Activated CD4-positive, alpha-beta memory T cell treated with anti-CD3 and anti-CD28 coated beads, Interleukin-2, amount 10 ng/mL, durations not matched to agents 7 days and 5 days (primary cell): Measurements from ENCODE around the gene COX5A. TPM values are rescaled to one million over a fixed set of nuclear protein-coding genes. Genes with fewer than 3 reads are reported as not detected.

Experiments
- CTCF ChIA-PET: fragments of 350-600 bp; sonication (Branson Sonifier 250); formaldehyde crosslinking; loops from one replicate; lab custom pipeline; 2021; ENCODE audit warnings: antibody characterized with exemption, inconsistent platforms; lab: Charles Lee
- POLR2A ChIA-PET: fragments of 350-600 bp; sonication (Branson Sonifier 250); formaldehyde crosslinking; loops from one replicate; lab custom pipeline; 2021; ENCODE audit warnings: antibody characterized with exemption; lab: Charles Lee
- DNase-seq: peaks from one replicate; pipeline ENCODE4 v3.0.0-alpha.2; 2020
- H3K27ac Mint-ChIP-seq: one replicate; pipeline ENCODE4 v1.8.0; 2021; ENCODE audit warnings: mild to moderate bottlenecking, mixed read lengths
- H3K27me3 Mint-ChIP-seq: one replicate; pipeline ENCODE4 v1.8.0; 2021; ENCODE audit warnings: mixed read lengths
- H3K36me3 Mint-ChIP-seq: one replicate; pipeline ENCODE4 v1.8.0; 2021; ENCODE audit warnings: low read depth, mixed read lengths
- H3K4me1 Mint-ChIP-seq: one replicate; pipeline ENCODE4 v1.8.0; 2021; ENCODE audit warnings: mixed read lengths
- H3K4me3 Mint-ChIP-seq: one replicate; pipeline ENCODE4 v1.8.0; 2021; ENCODE audit warnings: mild to moderate bottlenecking, mixed read lengths
- H3K9me3 Mint-ChIP-seq: one replicate; pipeline ENCODE4 v1.8.0; 2021; ENCODE audit warnings: mixed read lengths
- total RNA-seq, 2 experiments: library from RNA; stranded (reverse); gene quantifications; one replicate each; pipeline ENCODE4 v1.2.3, GENCODE V29; 2021

The COX5A gene
- 100 to 1,000 TPM; 273 to 274 TPM for total RNA-seq

- ChIA-PET POLR2A (interaction anchor here (0.8 to 1.9 kb wide), 21 partner anchors 9 to 688 kb away, joined by 3 to 13 read pairs (median 4); partner anchors contain the start of genes CSK, FAM219B, PPCDC and RPP25), CTCF (interaction anchor here (0.9 to 1.6 kb wide), 6 partner anchors 13 to 303 kb away, joined by 3 to 13 read pairs (median 6); no protein-coding TSS in a partner anchor)
- Mint-ChIP-seq H3K9me3 (no peaks in the 10 kb centered on the region), H3K4me3 (peak within 1 kb of the TSS; percentile 91), H3K4me1 (peaks cover 42% of the 10 kb centered on the region), H3K36me3 (peaks cover 19% of the 10 kb centered on the region), H3K27me3 (no peaks in the 10 kb centered on the region), H3K27ac (peak within 1 kb of the TSS; percentile 87)
- DNase-seq: peak; percentile 94
Measured at GRCh38 chr15:74937590-74938371, at the start of gene COX5A. TSS of gene COX5A (minus strand) at chr15:74938073. CDS start at chr15:74938014, 59 bp downstream.

DNA sequence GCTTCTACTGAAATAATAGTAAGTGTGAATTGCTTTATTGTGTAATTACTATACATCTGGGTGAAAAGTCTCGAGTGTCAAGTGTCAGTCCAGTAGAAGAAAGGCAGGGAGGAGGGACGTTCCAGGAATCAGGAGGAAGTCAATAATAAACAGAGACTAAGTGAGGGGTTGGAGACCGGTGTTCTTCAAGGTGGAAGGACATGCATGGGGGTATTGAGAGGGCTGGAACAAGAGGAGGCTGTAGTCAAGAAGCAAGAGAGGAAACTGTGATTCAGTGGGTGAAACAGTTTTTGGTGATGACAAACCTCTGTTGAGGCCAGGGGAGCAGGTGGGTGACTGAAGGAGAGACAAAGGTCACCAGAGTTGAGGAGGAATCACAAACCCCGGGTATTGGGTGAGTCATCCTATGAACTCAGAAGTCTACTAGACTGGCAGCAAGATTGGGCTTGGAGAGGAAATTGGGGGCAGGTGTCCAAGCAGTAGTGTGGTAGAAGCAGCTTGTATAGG lies 45.9 kb upstream of the COX5A start:
- H3K27ac Mint-ChIP-seq: peak overlapping the region; percentile 28
- H3K36me3 Mint-ChIP-seq: no peaks in the 10 kb centered on the region
- ChIA-PET CTCF (interaction anchor here (2.1 kb wide), 1 partner anchor 27 kb away, joined by 9 read pairs; the partner anchor contains the start of gene RPP25), POLR2A (interaction anchor here (0.9 kb wide), 1 partner anchor 17 kb away, joined by 3 read pairs; no protein-coding TSS in a partner anchor)
- peaks cover 5% of the 10 kb centered on the region for H3K27me3 Mint-ChIP-seq
- H3K4me1 Mint-ChIP-seq: peaks cover 15% of the 10 kb centered on the region
- DNase-seq: peak; percentile 54
- H3K4me3 Mint-ChIP-seq: no peak overlapping the region
- no peaks in the 10 kb centered on the region for H3K9me3 Mint-ChIP-seq

DNA sequence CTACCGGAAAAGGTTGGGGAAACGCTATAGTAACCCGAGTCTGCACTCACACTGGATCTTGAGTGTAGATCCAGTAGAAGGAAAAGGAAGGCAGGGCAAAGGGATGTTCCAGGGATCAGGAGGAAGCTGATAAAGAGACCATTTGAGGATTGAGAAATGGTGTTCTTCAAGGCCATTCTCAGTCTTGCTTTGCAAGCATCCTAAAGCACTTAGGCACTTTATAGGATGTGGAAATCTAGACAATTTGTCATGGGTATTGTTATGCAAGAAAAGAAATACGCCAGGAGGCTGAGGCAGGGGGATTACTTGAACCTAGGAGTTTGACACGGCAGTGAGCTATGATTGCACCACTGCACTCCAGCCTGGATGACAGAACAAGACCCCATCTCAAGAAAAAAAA lies 44.3 kb upstream of the COX5A start:
- peaks cover 26% of the 10 kb centered on the region for H3K4me1 Mint-ChIP-seq
- CTCF ChIA-PET: interaction anchor here (0.7 kb wide), 1 partner anchor 604 kb away, joined by 3 read pairs; no protein-coding TSS in a partner anchor
- DNase-seq: no peak
- H3K4me3 Mint-ChIP-seq: no peak overlapping the region
- H3K27ac Mint-ChIP-seq: no peak overlapping the region
- H3K9me3 Mint-ChIP-seq: no peaks in the 10 kb centered on the region
- POLR2A ChIA-PET: no interaction called here
- peaks cover 5% of the 10 kb centered on the region for H3K27me3 Mint-ChIP-seq
- no peaks in the 10 kb centered on the region for H3K36me3 Mint-ChIP-seq

DNA sequence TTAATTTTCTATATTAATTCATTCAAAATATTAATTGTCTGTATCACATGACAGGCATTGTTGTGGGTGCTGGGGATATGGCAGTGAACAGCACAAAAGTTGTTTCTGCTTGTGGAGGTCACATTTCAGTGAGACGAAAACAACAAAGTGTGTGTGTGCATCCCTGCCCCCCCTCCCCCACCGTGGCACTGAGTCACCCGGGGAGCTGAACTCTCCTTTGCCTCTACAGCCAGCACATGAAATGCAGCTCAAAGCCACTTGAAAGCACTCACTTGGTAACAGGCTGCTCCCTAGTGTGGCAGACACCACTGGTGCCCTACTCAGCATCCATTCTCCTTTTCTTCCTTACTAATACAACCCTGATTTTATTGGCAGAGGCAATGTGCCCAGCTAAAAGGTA lies 40.6 kb upstream of the COX5A start:
- Mint-ChIP-seq H3K9me3 (no peaks in the 10 kb centered on the region), H3K27me3 (peaks cover 3% of the 10 kb centered on the region), H3K4me1 (peaks cover 16% of the 10 kb centered on the region), H3K36me3 (no peaks in the 10 kb centered on the region), H3K27ac (no peak overlapping the region), H3K4me3 (no peak overlapping the region)
- ChIA-PET POLR2A (interaction anchor here (1.0 to 1.6 kb wide), 6 partner anchors 12 to 389 kb away, joined by 3 to 6 read pairs (median 3); partner anchors contain the start of genes MAN2C1 and PPCDC), CTCF (interaction anchor here (0.7 to 2.8 kb wide), 4 partner anchors 14 to 45 kb away, joined by 3 to 9 read pairs (median 4); partner anchors contain the start of genes PPCDC and SCAMP5)
- peak; percentile 51 for DNase-seq

- Mint-ChIP-seq H3K4me1 (peaks cover 13% of the 10 kb centered on the region), H3K27me3 (peaks cover 4% of the 10 kb centered on the region), H3K4me3 (no peak overlapping the region), H3K27ac (no peak overlapping the region), H3K36me3 (no peaks in the 10 kb centered on the region), H3K9me3 (no peaks in the 10 kb centered on the region)
- CTCF ChIA-PET: interaction anchor here (0.7 to 2.8 kb wide), 3 partner anchors 14 to 27 kb away, joined by 3 to 9 read pairs (median 4); partner anchors contain the start of gene SCAMP5
- POLR2A ChIA-PET: interaction anchor here (1.0 to 1.6 kb wide), 5 partner anchors 15 to 390 kb away, joined by 3 to 6 read pairs (median 3); partner anchors contain the start of genes MAN2C1 and PPCDC
- no peak for DNase-seq
Measured at GRCh38 chr15:74978077-74978476, 40.2 kb upstream of the COX5A start.

DNA sequence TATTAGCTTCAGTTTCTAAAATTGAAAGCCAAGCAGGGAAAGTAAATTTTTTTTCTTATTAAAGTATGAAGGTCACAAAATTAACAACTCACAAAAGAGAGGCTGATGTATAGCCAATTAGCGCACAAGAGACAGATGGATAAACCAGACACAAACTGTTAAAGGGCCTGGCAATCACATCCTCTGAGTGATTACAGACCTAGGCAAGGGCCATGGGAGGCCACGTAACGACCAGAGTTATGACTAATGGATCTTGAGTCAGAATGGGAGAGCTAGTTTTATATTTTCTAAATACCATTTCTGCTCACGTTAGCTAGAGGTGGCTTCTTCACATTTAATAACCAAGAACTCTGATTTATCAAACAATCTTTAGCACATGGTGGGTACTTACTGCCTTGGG lies 39.7 kb upstream of the COX5A start:
- peak; percentile 33 for DNase-seq
- H3K9me3 Mint-ChIP-seq: no peaks in the 10 kb centered on the region
- CTCF ChIA-PET: interaction anchor here (0.9 to 2.8 kb wide), 3 partner anchors 13 to 27 kb away, joined by 3 to 9 read pairs (median 3); partner anchors contain the start of gene SCAMP5
- H3K4me1 Mint-ChIP-seq: peaks cover 13% of the 10 kb centered on the region
- H3K27me3 Mint-ChIP-seq: peaks cover 8% of the 10 kb centered on the region
- H3K36me3 Mint-ChIP-seq: no peaks in the 10 kb centered on the region
- H3K27ac Mint-ChIP-seq: no peak overlapping the region
- H3K4me3 Mint-ChIP-seq: no peak overlapping the region
- POLR2A ChIA-PET: interaction anchor here (1.3 to 1.6 kb wide), 3 partner anchors 14 to 390 kb away, joined by 3 to 6 read pairs (median 4); partner anchors contain the start of genes MAN2C1 and PPCDC

DNA sequence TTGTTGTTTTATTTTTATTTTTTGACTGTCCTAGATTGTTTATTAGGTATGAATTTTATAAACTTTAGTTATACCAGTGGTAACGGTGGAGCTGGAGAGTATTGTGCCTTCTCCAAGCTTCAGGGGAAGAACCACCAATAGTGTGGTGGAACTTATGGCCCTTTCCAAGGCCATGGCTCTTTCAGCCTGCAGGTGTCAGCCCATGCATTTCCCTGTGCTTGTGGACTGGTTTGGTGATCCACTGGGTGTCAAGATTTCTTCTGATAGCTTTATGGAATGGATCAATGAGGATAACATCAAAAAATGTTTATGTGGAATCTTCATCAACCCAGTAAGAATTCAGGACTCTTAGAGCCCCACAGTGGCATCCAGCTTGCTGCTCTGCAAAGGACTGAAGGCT lies 38.3 kb upstream of the COX5A start:
- no peaks in the 10 kb centered on the region for H3K36me3 Mint-ChIP-seq
- CTCF ChIA-PET: interaction anchor here (1.2 kb wide), 1 partner anchor 392 kb away, joined by 4 read pairs; the partner anchor contains the start of gene MAN2C1
- POLR2A ChIA-PET: interaction anchor here (1.0 kb wide), 1 partner anchor 10 kb away, joined by 3 read pairs; no protein-coding TSS in a partner anchor
- H3K27me3 Mint-ChIP-seq: peaks cover 8% of the 10 kb centered on the region
- H3K9me3 Mint-ChIP-seq: no peaks in the 10 kb centered on the region
- H3K4me1 Mint-ChIP-seq: peaks cover 10% of the 10 kb centered on the region
- no peak overlapping the region for H3K4me3 Mint-ChIP-seq
- no peak overlapping the region for H3K27ac Mint-ChIP-seq
- DNase-seq: no peak

GRCh38 chr15:74967670-74968069 lies 29.8 kb upstream of the COX5A start:
- POLR2A ChIA-PET: no interaction called here
- H3K27me3 Mint-ChIP-seq: peaks cover 4% of the 10 kb centered on the region
- CTCF ChIA-PET: interaction anchor here (0.5 to 1.4 kb wide), 2 partner anchors 11 to 21 kb away, joined by 4 to 5 read pairs; partner anchors contain the start of gene RPP25
- H3K9me3 Mint-ChIP-seq: no peaks in the 10 kb centered on the region
- DNase-seq: no peak
- no peaks in the 10 kb centered on the region for H3K36me3 Mint-ChIP-seq
- peaks cover 9% of the 10 kb centered on the region for H3K4me1 Mint-ChIP-seq
- no peak overlapping the region for H3K4me3 Mint-ChIP-seq
- H3K27ac Mint-ChIP-seq: no peak overlapping the region

DNA sequence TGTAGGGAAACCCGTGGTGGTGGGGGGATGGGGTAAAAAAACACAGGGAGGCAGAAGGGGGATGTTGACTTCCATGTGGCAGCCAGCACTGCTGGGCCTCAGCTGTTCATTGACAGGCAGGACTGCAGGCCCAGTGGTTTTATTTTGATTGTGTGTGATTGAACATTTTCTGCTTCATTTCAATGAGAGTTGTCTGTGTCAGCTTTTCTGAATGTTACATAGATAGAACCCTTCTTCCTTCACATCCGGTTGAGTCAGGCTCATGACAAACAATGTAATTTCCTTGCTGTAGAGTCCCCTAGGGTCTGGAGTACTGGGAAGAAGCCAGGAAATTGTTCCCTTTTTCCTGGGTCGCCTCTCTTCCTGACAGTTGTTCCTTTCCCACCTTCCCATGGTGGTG lies 26.9 kb upstream of the COX5A start:
- CTCF ChIA-PET: interaction anchor here (0.9 to 1.1 kb wide), 2 partner anchors 13 to 23 kb away, joined by 3 read pairs; no protein-coding TSS in a partner anchor
- Mint-ChIP-seq H3K36me3 (no peaks in the 10 kb centered on the region), H3K27ac (no peak overlapping the region), H3K27me3 (peaks cover 27% of the 10 kb centered on the region), H3K4me1 (peaks cover 22% of the 10 kb centered on the region), H3K4me3 (no peak overlapping the region), H3K9me3 (no peaks in the 10 kb centered on the region)
- POLR2A ChIA-PET: interaction anchor here (1.0 kb wide), 1 partner anchor 75 kb away, joined by 3 read pairs; the partner anchor contains the start of gene MPI
- no peak for DNase-seq

GRCh38 chr15:74963213-74963612 lies 25.3 kb upstream of the COX5A start:
- no peak overlapping the region for H3K27ac Mint-ChIP-seq
- POLR2A ChIA-PET: interaction anchor here (1.2 to 1.6 kb wide), 2 partner anchors 9 to 15 kb away, joined by 4 to 6 read pairs; no protein-coding TSS in a partner anchor
- no peaks in the 10 kb centered on the region for H3K9me3 Mint-ChIP-seq
- peaks cover 4% of the 10 kb centered on the region for H3K36me3 Mint-ChIP-seq
- H3K27me3 Mint-ChIP-seq: peaks cover 43% of the 10 kb centered on the region
- no peak for DNase-seq
- peaks cover 35% of the 10 kb centered on the region for H3K4me1 Mint-ChIP-seq
- CTCF ChIA-PET: interaction anchor here (4.3 kb wide), 1 partner anchor 13 kb away, joined by 17 read pairs; no protein-coding TSS in a partner anchor
- no peak overlapping the region for H3K4me3 Mint-ChIP-seq

DNA sequence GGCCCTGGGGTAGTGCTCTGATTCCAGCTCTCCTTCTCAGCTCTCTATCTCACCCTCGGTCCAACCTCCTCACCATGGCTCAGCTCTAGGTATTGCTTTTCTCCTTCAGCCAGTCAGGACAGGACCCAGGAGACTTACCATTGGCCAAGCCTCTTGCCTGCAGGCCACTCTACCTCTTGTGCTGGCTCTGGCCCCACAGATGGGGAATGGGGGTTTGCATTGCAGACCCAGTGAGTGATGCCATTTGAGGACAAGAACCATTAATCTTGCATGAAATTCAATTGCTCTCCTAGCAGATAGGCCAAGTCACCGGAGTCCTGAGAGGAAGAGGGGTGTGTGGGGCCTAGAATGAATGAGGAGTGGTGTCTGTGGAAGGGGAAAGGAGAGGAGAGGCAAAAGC lies 24.8 kb upstream of the COX5A start:
- H3K36me3 Mint-ChIP-seq: peaks cover 4% of the 10 kb centered on the region
- DNase-seq: no peak
- CTCF ChIA-PET: interaction anchor here (1.4 to 4.3 kb wide), 3 partner anchors 12 to 61 kb away, joined by 4 to 17 read pairs (median 6); no protein-coding TSS in a partner anchor
- peaks cover 39% of the 10 kb centered on the region for H3K4me1 Mint-ChIP-seq
- H3K27ac Mint-ChIP-seq: no peak overlapping the region
- H3K4me3 Mint-ChIP-seq: no peak overlapping the region
- H3K9me3 Mint-ChIP-seq: no peaks in the 10 kb centered on the region
- POLR2A ChIA-PET: interaction anchor here (1.2 to 1.6 kb wide), 2 partner anchors 8 to 15 kb away, joined by 4 to 6 read pairs; no protein-coding TSS in a partner anchor
- H3K27me3 Mint-ChIP-seq: peaks cover 47% of the 10 kb centered on the region

DNA sequence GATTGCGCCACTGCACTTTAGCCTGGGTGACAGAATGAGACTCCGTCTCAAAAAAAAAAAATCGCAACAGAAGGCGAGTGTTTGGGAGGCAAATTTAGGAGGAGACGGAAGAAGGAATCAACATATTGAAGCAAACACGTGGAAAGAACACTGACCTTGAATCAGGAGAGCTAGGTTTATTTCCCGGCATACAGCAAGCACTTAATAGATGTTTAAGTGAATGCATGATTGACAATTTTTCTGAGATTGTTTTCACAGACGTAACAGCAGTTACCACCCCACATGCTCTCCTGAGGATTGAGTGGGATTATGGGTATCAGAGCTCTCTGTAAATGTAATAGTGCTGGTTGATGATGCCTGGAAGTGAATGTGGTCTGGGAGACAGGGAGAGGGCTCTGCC lies 24.3 kb upstream of the COX5A start:
- H3K9me3 Mint-ChIP-seq: no peaks in the 10 kb centered on the region

More for the DNA sequence above, 24.3 kb upstream of the COX5A start:
- Mint-ChIP-seq H3K4me1 (peaks cover 44% of the 10 kb centered on the region), H3K27ac (no peak overlapping the region), H3K4me3 (no peak overlapping the region), H3K27me3 (peaks cover 52% of the 10 kb centered on the region), H3K36me3 (peaks cover 4% of the 10 kb centered on the region)
- POLR2A ChIA-PET: interaction anchor here (1.2 to 3.1 kb wide), 3 partner anchors 8 to 61 kb away, joined by 3 to 8 read pairs (median 4); partner anchors contain the start of gene PPCDC
- DNase-seq: no peak
- CTCF ChIA-PET: interaction anchor here (1.1 to 4.3 kb wide), 4 partner anchors 10 to 60 kb away, joined by 3 to 17 read pairs (median 5); no protein-coding TSS in a partner anchor
